Pericardium fibroblast (primary cell): Measurements from ENCODE around the gene LAMA5. TPM values are rescaled to one million over a fixed set of nuclear protein-coding genes. Genes with fewer than 3 reads are reported as not detected.

ENCODE experiments used
- total RNA-seq: library from RNA; depleted of rRNA; stranded (reverse); fragments of >200 nt; gene quantifications from 2 replicates; pipeline ENCODE4 v1.2.3, GENCODE V29; 2015

LAMA5 gene
- 41.1 and 63.5 TPM in 2 replicates for total RNA-seq

GRCh38 chr20:62367136-62367632 is at the start of gene LAMA5:
Gene LAMA5, minus strand, starts transcription at chr20:62367312. Its CDS starts 67 bp downstream, at chr20:62367245.

GRCh38 chr20:62407221-62407992 is 40.3 kb upstream of the LAMA5 start, which contains the start of gene CABLES2:
Gene CABLES2, minus strand, starts transcription at chr20:62407285. Its CDS starts 9 bp downstream, at chr20:62407276.

GRCh38 chr20:62386383-62387218 is 19.5 kb upstream of the LAMA5 start, which contains the start of gene RPS21:
Gene RPS21, plus strand, starts transcription at chr20:62387103. Its CDS starts 236 bp downstream, at chr20:62387339.

GRCh38 chr20:62302341-62303061 is 64.6 kb downstream of the LAMA5 start, which contains the start of gene ADRM1:
Gene ADRM1, plus strand, starts transcription at chr20:62302997. Its CDS starts 572 bp downstream, at chr20:62303569.

Other genes with a start within 250 kb of the LAMA5 start
- gene LSM14B, start 244.8 kb downstream of the LAMA5 start, total RNA-seq: 26.1 and 30.5 TPM in 2 replicates
- gene PSMA7, start 223.9 kb downstream of the LAMA5 start, total RNA-seq: 254 and 307 TPM in 2 replicates
- gene SS18L1, start 223.5 kb downstream of the LAMA5 start, total RNA-seq: 5.7 and 5.9 TPM in 2 replicates
- 22.8 and 23.6 TPM in 2 replicates for gene MTG2, start 184.3 kb downstream of the LAMA5 start, total RNA-seq
- not detected in 2 replicates for gene HRH3, start 147.0 kb downstream of the LAMA5 start, total RNA-seq
- gene OSBPL2, start 128.8 kb downstream of the LAMA5 start, total RNA-seq: 15.0 and 18.2 TPM in 2 replicates
- gene ADRM1, start 64.3 kb downstream of the LAMA5 start, total RNA-seq: 101 and 124 TPM in 2 replicates
- 1,647 and 2,319 TPM in 2 replicates for gene RPS21, start 19.8 kb upstream of the LAMA5 start, total RNA-seq
- gene CABLES2, start 40.0 kb upstream of the LAMA5 start, total RNA-seq: 3.0 and 4.6 TPM in 2 replicates
- gene RBBP8NL, start 60.2 kb upstream of the LAMA5 start, total RNA-seq: not detected in 2 replicates
- gene GATA5, start 108.7 kb upstream of the LAMA5 start, total RNA-seq: 0.77 and 3.6 TPM in 2 replicates